ENCODE data around the gene PPM1H. TPM values are rescaled to one million over a fixed set of nuclear protein-coding genes. Genes with fewer than 3 reads are reported as not detected.

The PPM1H gene
- total and polyA plus RNA-seq, 4 donors, result 2.3 to 7.2 (median 4.1) TPM

GRCh38 chr12:62738616-62739015 is 196.3 kb downstream of the PPM1H start:
- 97% methylated on average over 8 of the region's 8 CpGs for WGBS
- H3K4me1 ChIP-seq (ENCODE audit: control insufficient read depth in 4 of 4, insufficient read depth in 4 of 4, low read length in 3 of 4), result no peaks in the 10 kb centered on the region
- TF ChIP-seq CTCF (IDR thresholded peaks at IDR 0.05; ENCODE audit: low read depth, low read length, missing input control) (no peak), REST (IDR thresholded peaks at IDR 0.05) (no peak), FOXA2 (IDR thresholded peaks at IDR 0.05) (no peak), NR2F2 (IDR thresholded peaks at IDR 0.05) (no peak), GABPA (IDR thresholded peaks at IDR 0.05 in 1 of 2, conservative IDR thresholded peaks at IDR 0.05 in 1 of 2) (no peak), RAD21 (IDR thresholded peaks at IDR 0.05) (no peak), JUND (IDR thresholded peaks at IDR 0.05) (no peak), YY1 (IDR thresholded peaks at IDR 0.05) (no peak), TAF1 (conservative IDR thresholded peaks at IDR 0.05) (no peak), MAX (IDR thresholded peaks at IDR 0.05) (no peak)
- no peaks in the 10 kb centered on the region for H3K9me3 ChIP-seq (ENCODE audit: control insufficient read depth in 4 of 4, low read length in 3 of 4)
- peaks cover 0 to 2% (median 0%) of the 10 kb centered on the region in 4 donors for H3K36me3 ChIP-seq (ENCODE audit: control insufficient read depth in 4 of 4, insufficient read depth in 3 of 4, low read depth in 1 of 4, low read length in 3 of 4)
- H3K9ac ChIP-seq (ENCODE audit: low read depth in 1 of 2, low read length in 2 of 2), result no peak overlapping the region
- no peaks in the 10 kb centered on the region for H3K27me3 ChIP-seq (ENCODE audit: control insufficient read depth in 4 of 4, insufficient read depth in 4 of 4, low read length in 3 of 4)
- DNase-seq (ENCODE audit: low spot score), result no peak
- no peak overlapping the region for H3K27ac ChIP-seq (ENCODE audit: low read depth in 1 of 2, low read length in 2 of 2)
- no peak overlapping the region for H3K4me3 ChIP-seq (ENCODE audit: low read depth in 1 of 3, low read length in 3 of 3)

GRCh38 chr12:62738105-62738504 is 196.8 kb downstream of the PPM1H start:
- Histone ChIP-seq H3K4me1 (ENCODE audit: control insufficient read depth in 4 of 4, insufficient read depth in 4 of 4, low read length in 3 of 4) (no peaks in the 10 kb centered on the region), H3K36me3 (ENCODE audit: control insufficient read depth in 4 of 4, insufficient read depth in 3 of 4, low read depth in 1 of 4, low read length in 3 of 4) (peaks cover 0 to 2% (median 0%) of the 10 kb centered on the region in 4 donors), H3K9ac (ENCODE audit: low read depth in 1 of 2, low read length in 2 of 2) (no peak overlapping the region), H3K27ac (ENCODE audit: low read depth in 1 of 2, low read length in 2 of 2) (no peak overlapping the region), H3K9me3 (ENCODE audit: control insufficient read depth in 4 of 4, low read length in 3 of 4) (no peaks in the 10 kb centered on the region), H3K27me3 (ENCODE audit: control insufficient read depth in 4 of 4, insufficient read depth in 4 of 4, low read length in 3 of 4) (no peaks in the 10 kb centered on the region), H3K4me3 (ENCODE audit: low read depth in 1 of 3, low read length in 3 of 3) (no peak overlapping the region)
- WGBS, result 96% methylated on average over 3 of the region's 3 CpGs
- no peak for DNase-seq (ENCODE audit: low spot score)
- TF ChIP-seq MAX (IDR thresholded peaks at IDR 0.05) (no peak), SP1 (IDR thresholded peaks at IDR 0.05) (no peak), HNF4G (IDR thresholded peaks at IDR 0.05) (no peak), ATF3 (IDR thresholded peaks at IDR 0.05) (no peak), RAD21 (IDR thresholded peaks at IDR 0.05) (no peak), GABPA (IDR thresholded peaks at IDR 0.05 in 1 of 2, conservative IDR thresholded peaks at IDR 0.05 in 1 of 2) (no peak), CTCF (IDR thresholded peaks at IDR 0.05; ENCODE audit: low read depth, low read length, missing input control) (no peak), REST (IDR thresholded peaks at IDR 0.05) (no peak), FOXA2 (IDR thresholded peaks at IDR 0.05) (no peak), ZBTB33 (IDR thresholded peaks at IDR 0.05) (no peak), FOXA1 (IDR thresholded peaks at IDR 0.05) (no peak), NR2F2 (IDR thresholded peaks at IDR 0.05) (no peak), JUND (IDR thresholded peaks at IDR 0.05) (no peak), RXRA (IDR thresholded peaks at IDR 0.05) (no peak), EGR1 (IDR thresholded peaks at IDR 0.05; ENCODE audit: low read depth in 2 of 2) (no peak), TAF1 (conservative IDR thresholded peaks at IDR 0.05) (no peak), HNF4A (conservative IDR thresholded peaks at IDR 0.05) (no peak)

All from liver (tissue), 9 donors.